GDM1 (cell line): ENCODE results near the gene PYDC1.
"Not testable (repeated sequence)": the region's sequence is repeated elsewhere in the genome, so short reads cannot be mapped to it uniquely, and the experiment has no call there.

Experiments used
- DNase-seq: peaks from one replicate; lab custom pipeline; 2025; lab: John Stamatoyannopoulos, UW

PYDC1 gene

DNA sequence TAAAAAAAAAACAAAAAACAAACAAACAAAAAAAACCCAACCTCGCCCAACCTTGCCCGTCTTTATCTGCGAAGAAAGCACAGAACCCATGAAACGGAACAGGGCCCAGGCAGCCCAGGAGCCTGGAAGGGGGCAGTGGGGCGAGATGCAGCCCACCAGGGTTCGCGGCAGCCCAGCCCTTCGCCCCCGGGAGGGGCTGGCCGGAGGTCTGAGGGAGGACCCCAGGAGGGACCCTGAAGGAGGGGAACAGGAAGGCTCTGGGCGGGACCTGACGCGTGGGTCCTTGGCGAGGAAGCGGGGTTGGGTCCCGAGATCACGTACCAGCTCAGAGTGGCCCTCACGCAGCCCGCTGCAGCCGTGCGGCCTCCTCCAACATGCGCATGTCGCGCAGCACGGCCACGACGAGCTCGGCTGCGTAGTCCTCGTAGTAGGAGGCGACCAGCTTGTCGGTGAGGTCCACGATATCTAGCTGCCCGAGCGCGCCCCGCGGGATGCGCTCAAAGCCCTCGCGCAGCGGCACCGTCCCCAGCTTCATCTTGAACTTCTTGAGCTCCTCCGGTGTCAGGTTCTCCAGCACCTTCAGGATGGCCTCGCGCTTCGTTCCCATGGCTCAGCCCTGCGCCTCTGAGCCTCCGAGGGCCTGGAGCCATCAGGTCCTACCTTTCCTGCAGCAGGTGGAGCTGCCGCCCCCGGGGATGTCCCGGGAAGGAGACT is at the start of gene PYDC1:
Gene PYDC1, minus strand, starts transcription at position 714 of the 714 bp plus-strand sequence. Its CDS starts 107 bp downstream, at position 607.
- DNase-seq: no peak

DNA sequence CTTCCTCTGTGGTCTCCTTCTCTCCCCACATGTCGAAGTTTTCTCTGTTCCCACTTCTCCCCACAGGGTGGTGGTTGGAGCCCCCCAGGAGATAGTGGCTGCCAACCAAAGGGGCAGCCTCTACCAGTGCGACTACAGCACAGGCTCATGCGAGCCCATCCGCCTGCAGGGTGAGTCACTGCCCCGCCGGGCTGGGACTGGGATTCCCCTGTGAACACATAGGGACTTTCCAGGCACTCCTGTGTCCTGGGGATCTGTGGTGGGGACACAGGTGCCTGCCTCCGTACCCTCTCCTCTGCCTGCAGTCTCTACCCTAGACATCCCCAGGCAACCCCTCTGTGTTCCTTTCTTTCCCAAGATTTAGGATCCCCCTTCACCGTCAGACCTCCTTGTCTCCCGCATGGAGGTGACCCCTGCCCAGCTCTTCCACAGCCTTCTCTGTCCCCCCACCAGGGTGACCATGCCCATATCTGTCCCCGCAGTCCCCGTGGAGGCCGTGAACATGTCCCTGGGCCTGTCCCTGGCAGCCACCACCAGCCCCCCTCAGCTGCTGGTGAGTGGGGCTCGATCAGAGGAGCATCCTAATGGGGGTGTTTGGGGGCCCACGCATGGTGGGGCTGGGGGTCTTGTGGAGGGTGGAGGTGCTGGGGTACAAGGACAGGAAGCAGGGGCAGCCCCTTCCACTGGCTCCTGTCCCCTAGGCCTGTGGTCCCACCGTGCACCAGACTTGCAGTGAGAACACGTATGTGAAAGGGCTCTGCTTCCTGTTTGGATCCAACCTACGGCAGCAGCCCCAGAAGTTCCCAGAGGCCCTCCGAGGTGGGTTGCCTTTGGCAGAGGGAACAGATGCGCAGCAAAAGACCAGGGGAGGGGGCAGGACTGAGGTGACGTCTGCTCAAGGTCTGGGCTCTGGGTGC is 48.7 kb upstream of the PYDC1 start:
- no peak for DNase-seq

DNA sequence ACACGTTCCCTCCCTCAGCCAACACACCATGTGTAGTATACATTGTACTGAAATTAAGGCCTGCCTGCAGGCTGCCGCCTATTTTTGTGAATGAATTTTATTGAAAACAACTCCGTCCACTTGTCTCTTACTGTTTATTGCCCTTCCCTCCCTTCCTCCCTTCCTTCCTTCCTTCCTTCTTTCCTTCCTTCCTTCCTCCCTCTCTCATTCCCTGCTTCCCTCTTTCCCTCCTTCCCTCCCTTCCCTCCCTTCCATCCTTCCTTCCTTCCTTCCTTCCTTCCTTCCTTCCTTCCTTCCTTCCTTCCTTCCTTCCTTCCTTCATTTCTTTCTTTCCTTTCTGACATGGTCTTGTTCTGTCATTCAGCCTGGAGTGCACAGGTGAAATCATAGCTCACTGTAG is 45.1 kb upstream of the PYDC1 start:
- no peak for DNase-seq

DNA sequence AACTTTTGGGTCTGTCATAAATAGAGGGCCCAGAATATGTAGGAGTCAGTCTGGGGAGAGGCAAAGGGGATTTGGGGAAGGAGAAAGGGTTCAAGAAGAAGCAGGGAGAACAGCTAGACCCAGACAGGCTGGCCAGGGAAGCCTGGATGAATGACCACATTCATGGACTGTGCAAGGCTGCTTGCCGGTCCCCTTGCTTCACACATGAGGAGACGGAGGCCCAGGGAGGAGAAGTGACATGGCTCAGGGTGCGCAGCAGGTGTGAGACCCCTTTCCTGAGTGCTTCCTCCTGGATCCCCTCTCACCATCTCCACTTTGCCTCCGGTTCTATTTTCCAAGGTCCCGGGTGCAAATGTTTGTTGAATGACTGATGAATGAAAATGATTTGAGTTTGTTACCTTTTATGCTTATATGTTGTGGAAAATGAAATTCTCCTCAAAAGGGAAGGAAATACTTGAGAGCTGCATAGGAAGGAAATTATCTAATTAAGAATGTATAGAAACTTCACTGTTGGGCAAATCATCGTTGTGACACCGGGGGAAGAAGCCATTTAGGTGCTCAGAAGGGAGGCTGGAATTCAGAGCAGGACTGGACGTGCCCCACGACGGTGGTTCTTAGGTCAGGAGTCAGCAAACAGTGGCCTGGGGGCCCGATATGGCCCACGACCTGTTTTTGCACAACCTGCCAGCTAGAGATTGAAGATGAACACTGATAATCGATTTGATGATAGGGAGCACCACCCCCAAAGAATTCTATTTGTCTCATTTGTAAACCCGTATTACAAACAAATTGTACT is 43.4 kb upstream of the PYDC1 start:
- no peak for DNase-seq

DNA sequence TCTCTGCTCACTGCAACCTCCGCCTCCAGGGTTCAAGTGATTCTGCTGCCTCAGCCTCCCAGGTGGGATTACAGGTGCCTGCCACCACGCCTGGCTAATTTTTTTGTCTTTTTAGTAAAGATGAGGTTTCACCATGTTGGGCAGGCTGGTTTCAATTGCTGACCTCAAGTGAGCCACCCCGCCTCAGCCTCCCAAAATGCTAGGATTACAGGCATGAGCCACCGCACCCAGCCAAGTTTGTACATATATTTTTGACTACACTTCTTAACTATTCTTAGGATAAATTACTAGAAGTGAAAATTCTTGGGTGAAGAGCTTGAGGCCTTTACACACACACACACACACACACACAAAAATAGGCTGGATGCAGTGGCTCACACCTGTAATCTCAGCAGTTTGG is 41.4 kb upstream of the PYDC1 start:
- DNase-seq: no peak

DNA sequence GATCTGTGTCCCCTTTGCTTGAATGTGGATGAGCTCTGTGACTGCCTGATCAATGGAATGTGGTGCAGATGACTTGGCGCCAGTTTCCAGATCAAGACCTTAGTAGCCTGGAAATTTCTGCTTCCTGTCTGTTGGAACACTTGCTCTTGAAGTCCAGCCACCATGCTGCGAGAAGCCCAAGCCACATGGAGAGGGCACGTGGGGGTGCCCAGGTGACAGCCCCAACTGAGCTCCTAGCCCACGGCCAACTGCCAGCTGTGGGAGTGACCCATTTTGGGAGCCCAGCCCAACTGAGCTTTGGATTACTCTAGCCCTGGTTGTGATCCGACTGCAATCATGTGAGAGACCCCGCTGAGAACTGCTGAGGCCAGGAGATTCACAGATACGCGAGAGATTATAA is 39.5 kb upstream of the PYDC1 start:
- no peak for DNase-seq

DNA sequence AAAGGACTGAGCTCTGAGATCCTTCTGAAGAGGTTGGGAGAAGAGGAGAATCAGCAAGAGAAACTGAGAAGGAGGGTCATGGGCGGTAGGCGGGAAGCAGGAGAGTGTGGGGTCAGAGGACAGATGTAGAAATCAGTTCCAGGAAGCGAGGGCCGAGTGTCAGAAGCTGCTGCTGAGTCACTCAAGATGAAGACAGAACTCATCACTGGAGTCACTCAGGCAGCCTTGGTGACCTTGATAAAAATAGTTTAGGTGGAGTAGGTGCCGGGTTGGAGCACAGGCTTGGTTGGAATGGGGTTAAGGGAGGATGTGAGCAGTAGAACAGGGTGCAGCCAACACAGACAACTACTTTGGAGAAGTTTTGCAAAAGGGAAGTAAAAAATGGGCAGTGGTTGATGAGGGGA is 36.7 kb upstream of the PYDC1 start:
- peak; percentile 63 for DNase-seq

DNA sequence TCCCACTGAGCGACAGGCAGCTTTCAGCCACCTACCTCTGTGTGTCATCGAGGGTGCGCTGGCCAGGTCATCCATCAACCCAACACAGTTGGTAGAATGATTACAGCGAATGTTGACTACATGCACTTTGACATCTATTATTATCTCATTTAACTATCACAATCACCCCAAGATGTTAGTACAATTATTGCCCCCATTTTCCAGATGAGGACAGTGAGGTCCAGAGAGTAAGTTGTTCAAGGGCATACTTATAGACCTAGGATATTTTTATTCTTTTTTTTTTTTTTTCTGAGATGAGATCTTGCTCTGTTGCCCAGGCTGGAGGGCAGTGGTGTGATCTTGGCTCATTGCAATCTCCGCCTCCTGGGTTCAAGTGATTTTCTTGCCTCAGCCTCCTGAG is 34.5 kb upstream of the PYDC1 start:
- DNase-seq: no peak

DNA sequence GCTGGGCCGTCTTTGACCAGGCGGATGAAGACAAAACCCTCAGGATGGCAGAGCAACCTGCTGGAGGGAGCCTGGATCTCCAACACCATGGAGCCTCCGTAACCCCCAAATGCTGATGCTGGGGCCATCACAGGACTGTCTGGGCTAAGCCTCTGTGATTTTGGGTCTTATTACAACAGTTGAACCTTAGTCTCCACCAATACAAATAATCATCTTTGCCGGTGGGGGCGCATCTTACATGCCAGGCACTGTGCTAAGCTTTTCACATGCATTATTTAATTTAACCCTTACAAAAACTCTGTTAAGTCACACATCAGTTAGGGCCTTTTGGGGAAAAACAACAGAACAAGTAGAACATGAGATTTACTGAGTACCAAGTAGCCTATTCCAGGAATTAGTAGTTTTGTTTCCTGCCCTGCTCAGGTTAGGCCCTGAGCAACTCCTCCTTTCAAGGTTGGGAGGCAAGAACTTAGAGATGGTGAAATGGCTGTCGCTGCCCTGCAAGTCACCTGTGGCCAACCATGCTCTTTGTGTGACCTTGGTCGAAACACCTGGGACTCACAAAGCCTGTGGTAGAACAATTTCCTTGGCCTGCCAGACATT is 33.9 kb upstream of the PYDC1 start:
- DNase-seq: no peak

DNA sequence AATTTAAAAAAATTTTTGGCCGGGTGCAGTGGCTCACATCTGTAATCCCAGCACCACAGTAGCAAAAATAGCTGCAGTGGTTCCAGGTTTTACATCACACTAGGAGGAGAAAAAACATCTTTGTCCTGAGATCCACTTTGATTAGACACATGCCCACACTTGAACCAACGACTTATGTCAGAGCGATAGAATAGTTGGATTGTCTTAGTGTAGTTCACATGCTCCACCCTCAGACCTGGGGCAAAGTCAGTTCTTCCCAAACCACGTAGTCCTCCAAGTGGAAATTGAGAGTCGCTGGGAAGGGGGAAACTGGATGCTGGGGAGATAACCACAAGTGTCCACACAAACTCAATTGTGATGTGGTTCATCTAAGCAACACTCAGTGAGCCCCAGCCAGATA is 31.4 kb upstream of the PYDC1 start:
- DNase-seq: no peak

DNA sequence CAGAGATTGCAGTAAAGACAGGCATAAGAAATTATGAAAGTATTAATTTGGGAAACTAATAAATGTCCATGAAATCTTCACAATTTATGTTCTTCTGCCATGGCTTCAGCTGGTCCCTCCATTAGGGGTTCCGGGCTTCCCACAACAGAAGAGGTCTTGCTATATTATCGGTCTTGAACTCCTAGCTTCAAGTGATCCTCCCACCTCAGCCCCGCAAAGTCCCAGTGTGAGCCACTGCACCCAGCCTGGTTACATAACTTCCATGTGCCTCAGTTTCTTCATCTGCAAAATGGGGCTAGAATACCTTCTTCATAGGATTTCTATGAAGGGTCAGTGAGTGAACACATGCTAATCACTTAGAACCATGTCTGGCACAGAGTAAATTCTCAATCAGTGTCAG is 29.4 kb upstream of the PYDC1 start:
- DNase-seq: no peak

DNA sequence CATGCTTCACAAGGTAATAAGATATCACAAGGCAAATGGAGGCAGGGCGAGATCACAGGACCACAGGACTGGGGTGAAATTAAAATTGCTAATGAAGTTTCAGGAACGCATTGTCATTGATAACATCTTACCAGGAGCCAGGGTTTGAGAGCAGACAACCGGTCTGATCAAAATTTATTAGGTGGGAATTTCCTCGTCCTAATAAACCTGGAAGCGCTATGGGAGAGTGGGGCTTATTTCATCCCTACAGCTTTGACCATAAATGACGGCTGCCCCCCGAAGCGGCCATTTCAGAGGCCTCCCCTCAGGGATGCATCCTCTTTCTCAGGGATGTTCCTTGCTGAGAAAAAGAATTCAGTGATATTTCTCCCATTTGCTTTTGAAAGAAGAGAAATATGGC is 28.7 kb upstream of the PYDC1 start:
- DNase-seq: not testable (repeated sequence)

DNA sequence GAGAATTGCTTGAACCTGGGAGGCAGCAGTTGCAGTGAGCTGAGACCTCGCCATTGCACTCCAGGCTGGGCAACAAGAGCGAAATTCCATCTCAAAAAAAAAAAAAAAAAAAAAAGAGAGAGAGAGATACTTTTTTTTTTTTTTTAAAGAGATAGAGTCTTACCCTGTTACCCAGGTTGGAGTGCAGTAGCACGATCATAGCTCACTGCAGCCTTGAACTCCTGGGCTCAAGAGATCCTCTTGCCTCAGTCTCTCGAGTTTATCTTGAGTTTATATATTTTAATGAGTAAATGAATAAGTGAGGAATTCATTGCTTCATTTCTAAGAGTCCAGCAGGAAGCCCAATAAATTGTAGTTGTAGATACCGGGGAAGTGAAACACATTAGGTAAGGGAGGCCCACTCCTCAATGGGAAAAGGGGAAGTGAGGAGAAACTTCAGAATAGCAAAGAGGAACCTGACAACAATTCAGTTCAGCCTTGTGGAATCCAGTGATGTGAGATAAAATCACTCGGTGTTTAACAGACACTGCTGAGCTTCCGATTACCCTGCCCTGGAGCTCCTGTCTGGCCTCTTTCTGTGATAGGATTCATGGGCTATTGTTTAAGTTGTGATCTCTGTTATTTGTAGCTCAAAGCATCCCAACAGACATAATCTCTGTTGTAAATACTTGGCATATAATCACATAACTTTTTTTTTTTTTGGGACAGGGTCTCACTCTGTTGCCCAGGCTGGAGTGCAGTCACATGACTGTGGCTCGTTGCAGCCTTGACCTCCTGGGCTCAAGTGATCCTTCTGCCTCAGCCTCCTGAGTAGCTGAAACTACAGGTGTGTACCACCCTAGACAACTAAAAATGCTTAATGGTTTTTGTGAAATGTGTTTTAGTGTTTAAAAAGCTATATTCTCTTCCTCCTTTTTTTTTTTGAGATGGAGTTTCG is 27.1 kb upstream of the PYDC1 start:
- peak; percentile 83 for DNase-seq

DNA sequence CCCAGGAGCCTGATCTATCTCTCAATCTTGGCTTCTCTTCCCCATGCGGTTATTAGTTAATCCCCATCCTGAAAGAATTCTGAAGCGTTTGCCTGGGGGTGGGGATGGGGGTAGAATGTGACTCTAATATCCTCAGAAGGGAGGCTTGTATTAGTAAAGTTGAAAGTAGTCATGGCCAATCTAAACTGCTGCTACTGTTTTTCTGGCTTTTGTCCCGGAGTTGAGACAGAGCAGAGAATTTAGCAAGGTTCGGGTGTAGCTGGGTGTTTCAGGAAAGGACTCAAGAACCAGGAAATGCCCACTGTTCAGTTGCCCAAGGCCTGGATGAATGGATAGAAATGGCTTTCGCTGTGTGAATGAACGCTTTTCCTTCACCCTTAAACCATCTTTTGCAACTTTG is 25.3 kb upstream of the PYDC1 start:
- no peak for DNase-seq

DNA sequence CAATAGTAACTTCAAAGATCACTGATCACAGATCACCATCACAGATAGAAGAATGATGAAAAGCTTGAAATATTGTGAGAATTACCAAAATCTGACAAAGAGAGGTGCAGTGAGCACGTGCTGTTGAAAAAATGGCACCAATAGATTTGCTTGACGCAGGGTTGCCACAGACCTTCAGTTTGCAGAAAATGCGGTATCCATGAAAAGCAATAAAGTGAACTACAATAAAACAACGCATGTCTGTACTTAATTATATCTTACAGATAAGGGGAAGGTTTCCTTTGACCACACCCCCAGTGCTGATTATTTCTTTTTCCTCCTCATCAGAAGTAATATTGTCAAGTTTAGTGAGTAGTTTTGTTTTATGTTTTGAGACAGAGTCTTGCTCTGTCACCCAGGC is 21.1 kb upstream of the PYDC1 start:
- no peak for DNase-seq

DNA sequence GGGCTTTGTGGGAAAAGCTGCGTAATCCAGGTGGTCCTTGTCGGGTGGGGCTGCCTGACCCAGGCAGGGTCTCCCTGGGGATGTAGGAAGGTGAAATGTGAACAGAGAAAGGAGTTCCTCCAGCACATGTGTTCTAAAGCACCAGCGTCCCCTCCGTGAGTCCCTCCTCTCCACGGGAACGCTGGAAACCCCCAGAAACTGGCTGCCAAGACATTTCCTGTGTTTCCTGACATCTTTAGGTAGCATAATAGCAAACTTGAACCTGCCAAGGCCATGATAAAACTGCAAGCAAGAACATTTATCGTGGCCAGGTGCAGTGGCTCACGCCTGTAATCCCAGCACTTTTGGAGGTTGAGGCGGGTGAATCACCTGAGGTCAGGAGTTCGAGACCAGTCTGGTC is 12.6 kb upstream of the PYDC1 start:
- no peak for DNase-seq

DNA sequence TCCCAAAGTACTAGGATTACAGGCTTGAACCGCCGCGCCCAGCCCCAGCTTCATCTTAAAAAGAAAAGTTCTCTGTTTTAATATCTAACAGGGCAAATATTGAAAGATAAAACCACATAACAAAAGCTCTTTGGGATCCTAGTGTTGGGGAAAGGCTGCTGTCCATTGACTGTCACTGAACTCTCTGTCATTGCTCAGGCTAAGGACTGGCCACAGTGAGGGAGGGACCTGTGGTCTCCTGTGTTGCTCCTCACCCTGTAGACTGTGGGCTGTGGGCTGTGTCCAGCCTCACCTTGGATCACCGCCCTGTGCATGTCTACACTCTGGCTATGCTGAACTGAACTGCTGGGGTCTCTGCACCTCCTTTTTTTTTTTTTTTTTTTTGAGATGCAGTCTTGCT is 11.3 kb upstream of the PYDC1 start:
- DNase-seq: no peak

DNA sequence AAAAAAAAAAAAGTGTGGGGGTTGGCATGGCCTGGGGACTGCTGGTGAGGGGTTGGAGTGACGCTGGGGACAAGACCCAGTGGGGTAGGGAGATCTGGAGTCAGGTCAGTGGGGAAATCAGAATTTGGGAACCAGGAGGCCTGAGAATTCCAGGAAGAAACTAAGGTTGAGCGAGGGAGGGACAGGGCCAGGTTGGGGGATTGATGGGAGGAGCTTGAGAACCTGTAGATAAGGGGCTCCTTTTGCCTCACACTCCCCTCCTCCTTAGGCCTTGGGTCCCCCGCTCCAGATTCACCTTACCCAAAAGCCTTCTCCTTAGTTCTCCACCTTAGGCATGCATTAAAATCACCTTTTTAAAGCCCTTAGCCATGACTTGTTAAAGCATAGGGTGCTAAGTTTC is 8.3 kb upstream of the PYDC1 start:
- DNase-seq: no peak

DNA sequence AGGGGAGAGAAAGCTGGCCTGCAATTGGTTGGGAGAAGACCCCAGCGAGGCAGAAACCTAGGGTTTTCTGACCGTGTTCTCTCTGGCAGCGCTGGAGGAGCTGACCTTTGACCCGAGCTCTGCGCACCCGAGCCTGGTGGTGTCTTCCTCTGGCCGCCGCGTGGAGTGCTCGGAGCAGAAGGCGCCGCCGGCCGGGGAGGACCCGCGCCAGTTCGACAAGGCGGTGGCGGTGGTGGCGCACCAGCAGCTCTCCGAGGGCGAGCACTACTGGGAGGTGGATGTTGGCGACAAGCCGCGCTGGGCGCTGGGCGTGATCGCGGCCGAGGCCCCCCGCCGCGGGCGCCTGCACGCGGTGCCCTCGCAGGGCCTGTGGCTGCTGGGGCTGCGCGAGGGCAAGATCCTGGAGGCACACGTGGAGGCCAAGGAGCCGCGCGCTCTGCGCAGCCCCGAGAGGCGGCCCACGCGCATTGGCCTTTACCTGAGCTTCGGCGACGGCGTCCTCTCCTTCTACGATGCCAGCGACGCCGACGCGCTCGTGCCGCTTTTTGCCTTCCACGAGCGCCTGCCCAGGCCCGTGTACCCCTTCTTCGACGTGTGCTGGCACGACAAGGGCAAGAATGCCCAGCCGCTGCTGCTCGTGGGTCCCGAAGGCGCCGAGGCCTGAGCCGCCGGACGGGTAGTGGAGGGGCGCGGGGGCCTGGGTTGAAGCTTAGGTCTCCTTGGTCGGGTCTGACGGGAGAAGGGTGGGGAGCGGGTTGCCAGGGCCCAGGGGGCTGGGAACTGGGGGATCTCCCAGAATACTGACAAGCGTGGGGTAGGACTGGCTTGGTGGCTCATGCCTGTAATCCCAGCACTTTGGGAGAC is 7.4 kb upstream of the PYDC1 start:
- DNase-seq: no peak

DNA sequence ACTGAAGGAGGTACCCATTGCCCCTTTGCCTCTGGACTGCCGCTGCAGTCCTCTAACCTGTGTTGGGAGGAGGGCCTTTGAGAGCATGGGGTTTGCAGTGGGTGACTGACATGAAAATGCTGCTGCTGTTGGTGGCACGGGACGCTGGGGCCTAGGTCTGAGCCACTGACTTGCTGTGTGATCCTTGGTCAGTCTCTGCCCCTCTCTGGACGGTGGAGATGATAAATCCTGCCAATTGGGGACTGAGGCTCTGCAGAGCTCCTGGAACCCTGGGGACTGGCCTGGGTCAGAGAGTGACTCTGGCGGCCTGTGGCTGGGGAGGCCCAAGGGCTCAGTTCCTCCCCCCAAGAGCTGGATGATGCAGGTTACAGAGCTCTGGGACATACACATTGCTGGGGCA is 6.1 kb upstream of the PYDC1 start:
- DNase-seq: no peak
